CD1c-positive myeloid dendritic cell (primary cell): Measurements from ENCODE around the gene NRDC.
"Not testable (repeated sequence)": the region's sequence is repeated elsewhere in the genome, so short reads cannot be mapped to it uniquely, and the experiment has no call there.

Source experiments
- DNase-seq: peaks from one replicate; pipeline ENCODE4 v3.0.0-alpha.2; 2016; ENCODE audit errors: extremely low spot score

The NRDC gene

GRCh38 chr1:51897699-51898031 is 19.1 kb upstream of the NRDC start:
- no peak for DNase-seq

GRCh38 chr1:51894748-51895147 is 16.2 kb upstream of the NRDC start:
- not testable (repeated sequence) for DNase-seq

GRCh38 chr1:51878308-51878615 is 265 bp downstream of the NRDC start:
- no peak for DNase-seq

- peak; percentile 68 for DNase-seq
Measured at GRCh38 chr1:51877434-51878307, 856 bp downstream of the NRDC start.

GRCh38 chr1:51875836-51876235 is 2.7 kb downstream of the NRDC start:
- no peak for DNase-seq

- no peak for DNase-seq
Measured at GRCh38 chr1:51875291-51875772, 3.2 kb downstream of the NRDC start.

- not testable (repeated sequence) for DNase-seq
Measured at GRCh38 chr1:51873270-51873669, 5.3 kb downstream of the NRDC start.

- DNase-seq = no peak
Measured at GRCh38 chr1:51871351-51871975, 7.1 kb downstream of the NRDC start.

- DNase-seq = no peak
Measured at GRCh38 chr1:51870603-51871350, 7.8 kb downstream of the NRDC start.

GRCh38 chr1:51867479-51868232 is 10.9 kb downstream of the NRDC start:
- DNase-seq = no peak

GRCh38 chr1:51863384-51863783 is 15.1 kb downstream of the NRDC start:
- peak; percentile 82 for DNase-seq

- DNase-seq = no peak
Measured at GRCh38 chr1:51861669-51862068, 16.9 kb downstream of the NRDC start.

GRCh38 chr1:51859735-51860134 is 18.8 kb downstream of the NRDC start:
- DNase-seq = no peak

- DNase-seq = no peak
Measured at GRCh38 chr1:51859333-51859732, 19.2 kb downstream of the NRDC start.

GRCh38 chr1:51858892-51859291 is 19.6 kb downstream of the NRDC start:
- no peak for DNase-seq

- DNase-seq = no peak
Measured at GRCh38 chr1:51856745-51857144, 21.8 kb downstream of the NRDC start.

GRCh38 chr1:51855624-51856023 is 22.9 kb downstream of the NRDC start:
- no peak for DNase-seq

GRCh38 chr1:51853360-51853759 is 25.2 kb downstream of the NRDC start:
- DNase-seq = no peak

GRCh38 chr1:51851882-51852396 is 26.6 kb downstream of the NRDC start:
- DNase-seq = no peak

- DNase-seq = no peak
Measured at GRCh38 chr1:51850420-51851223, 27.9 kb downstream of the NRDC start.
